Glomerular visceral epithelial cell (primary cell): ENCODE results near the gene PASK.

Source experiments
- DNase-seq: peaks from one replicate; pipeline ENCODE4 v3.0.0-alpha.2; 2016; ENCODE audit errors: extremely low spot score

Gene PASK

DNA sequence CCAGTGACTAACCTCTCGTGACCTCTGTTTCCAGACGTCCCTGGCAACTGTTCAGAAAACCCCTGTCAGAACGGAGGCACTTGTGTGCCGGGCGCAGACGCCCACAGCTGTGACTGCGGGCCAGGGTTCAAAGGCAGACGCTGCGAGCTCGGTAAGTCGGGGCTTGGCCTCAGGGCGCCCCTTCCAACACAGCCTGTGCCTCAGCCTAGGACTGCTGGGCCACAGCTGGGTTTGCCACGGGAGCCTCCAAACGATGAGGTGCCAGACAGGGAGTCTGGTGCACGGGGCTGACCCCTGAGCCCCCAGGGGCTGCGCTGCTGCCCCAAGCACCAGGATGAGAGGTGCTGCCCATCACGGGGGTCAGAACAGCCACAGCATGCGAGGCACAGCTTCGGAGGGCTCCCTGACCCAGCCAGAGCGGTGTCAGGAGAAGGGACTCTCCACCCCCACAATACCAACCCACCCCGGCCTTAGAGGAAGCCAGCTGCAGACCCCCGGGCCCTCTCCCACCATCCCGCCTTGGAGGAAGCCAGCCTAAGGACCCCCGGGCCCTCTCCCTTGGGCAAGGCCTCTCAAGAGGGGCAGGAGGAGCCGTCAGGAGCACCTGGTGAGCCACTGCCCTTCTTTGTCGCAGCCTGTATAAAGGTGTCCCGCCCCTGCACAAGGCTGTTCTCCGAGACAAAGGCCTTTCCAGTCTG is 67.5 kb downstream of the PASK start:
- DNase-seq = no peak

DNA sequence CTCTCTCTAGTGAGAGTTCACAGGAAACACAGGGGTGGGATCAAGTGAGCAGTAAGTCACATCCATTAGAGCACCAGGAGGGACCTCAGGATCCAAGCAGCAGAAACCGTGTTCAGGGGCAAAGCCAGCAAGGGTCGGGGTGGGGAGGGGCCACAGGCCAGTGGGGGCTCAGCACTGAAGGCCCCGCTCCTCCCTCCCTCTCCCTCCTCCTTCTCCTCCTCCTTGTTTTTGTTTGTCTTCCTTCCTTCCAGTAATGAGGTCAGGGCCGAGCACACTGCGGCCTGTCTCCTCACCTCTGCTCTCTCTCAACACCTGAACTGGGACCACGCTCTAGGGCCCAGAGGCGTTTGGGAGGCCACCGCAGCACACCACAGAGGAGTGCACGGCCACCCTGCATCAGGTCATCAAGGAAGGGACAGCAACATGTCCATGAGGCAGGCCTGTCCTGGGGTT is 68.1 kb downstream of the PASK start:
- DNase-seq = no peak

DNA sequence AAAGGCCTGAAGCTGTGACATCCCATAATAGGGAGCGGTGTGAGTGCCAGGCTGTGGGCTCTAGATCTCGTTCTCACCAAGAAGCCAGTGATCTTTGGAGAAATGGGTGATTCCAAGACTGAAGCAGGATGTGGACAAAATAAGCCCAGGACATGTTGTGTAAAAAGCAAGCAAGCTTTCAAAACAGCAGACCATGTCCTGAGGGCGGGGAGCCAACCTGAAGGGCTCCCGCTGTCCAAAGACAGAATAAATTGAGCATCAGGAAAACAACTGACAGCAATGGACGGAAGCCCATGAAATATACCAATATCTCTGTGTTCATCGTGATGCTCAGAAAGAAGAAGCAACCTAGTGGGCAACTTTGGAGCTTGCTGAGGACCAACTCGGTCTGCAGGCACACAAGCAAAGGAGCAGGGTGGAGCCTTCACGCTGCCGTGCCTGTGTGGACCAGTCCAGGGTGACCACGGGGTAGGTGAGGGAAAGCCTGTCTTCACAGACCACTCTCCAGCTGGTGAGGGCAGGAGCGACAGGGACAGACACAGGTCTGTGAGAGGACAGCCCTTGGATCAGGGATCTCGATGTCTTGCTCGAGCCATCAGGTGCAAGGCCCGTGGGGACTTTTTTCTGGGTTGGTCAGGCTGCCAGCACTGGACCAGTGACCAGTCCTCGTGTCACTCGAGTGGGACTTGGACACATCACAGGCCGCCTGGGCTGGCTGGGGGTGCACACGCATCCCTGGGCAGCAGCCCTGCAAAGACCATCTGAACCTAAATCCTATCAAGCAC is 68.7 kb downstream of the PASK start:
- DNase-seq = no peak

DNA sequence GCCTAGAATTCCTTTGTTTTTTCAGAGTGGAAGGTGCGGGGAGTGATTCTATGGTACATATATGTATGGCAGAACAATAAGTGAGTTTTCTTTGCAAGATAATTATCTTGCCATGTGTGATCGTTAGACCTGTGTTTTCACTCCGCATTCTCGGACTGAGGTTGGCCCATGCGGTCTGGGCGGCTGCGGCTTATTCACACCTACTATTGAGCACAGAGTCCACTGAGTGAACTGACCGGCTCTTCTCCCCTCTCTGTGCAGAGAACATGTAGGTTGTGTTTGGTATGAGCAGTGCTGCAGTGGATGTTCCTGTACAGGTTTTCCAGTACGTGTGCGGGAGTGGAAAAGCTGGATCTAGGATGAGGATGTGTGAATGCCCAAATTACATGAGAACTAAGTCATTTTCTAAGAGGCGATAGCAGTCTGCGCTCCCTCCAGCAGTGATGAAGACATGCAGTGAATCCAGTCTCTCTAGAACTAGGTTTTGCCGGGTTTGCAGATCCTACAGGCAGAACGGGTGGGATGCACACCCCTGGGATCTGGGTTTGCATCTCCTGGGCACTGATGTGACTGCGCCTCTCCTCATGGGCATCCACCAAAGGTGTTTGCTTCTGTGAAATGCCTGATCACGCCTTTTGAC is 74.3 kb downstream of the PASK start:
- DNase-seq = no peak

DNA sequence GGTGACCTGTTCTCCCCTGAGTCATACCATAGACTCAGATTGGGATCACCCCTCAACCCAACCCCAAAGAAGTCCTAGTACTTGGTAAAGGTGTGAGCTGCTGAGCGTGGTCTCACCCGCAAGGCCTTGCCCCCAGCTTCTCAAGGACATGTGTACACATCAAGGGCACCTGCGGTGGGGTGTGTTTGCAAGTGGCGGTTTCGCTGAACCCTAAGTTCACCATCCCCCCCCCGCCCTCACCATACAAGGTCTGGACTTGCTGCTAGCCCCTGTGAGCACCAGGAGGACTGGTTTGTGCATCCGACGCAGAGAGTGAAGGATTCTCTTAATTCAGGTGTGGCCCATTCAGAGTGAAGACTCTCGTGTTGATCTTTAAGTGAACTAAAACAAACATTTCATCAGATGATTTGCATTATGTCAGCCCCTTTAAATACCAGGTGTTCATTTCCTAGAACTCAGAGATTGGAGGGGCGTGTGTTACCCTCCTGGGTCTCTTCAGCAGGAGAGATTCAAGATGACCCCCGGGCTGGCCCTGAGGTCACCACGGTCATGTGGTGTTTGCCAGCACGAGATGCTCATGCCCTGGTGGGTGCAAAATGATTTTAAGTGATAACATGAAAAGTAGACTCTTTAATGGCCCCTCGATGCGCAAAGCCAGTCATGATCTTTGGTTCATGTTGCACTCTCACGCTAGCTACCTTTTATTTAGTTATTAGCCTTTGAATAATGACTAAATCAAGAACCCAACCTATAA is 75.0 kb downstream of the PASK start:
- no peak for DNase-seq

DNA sequence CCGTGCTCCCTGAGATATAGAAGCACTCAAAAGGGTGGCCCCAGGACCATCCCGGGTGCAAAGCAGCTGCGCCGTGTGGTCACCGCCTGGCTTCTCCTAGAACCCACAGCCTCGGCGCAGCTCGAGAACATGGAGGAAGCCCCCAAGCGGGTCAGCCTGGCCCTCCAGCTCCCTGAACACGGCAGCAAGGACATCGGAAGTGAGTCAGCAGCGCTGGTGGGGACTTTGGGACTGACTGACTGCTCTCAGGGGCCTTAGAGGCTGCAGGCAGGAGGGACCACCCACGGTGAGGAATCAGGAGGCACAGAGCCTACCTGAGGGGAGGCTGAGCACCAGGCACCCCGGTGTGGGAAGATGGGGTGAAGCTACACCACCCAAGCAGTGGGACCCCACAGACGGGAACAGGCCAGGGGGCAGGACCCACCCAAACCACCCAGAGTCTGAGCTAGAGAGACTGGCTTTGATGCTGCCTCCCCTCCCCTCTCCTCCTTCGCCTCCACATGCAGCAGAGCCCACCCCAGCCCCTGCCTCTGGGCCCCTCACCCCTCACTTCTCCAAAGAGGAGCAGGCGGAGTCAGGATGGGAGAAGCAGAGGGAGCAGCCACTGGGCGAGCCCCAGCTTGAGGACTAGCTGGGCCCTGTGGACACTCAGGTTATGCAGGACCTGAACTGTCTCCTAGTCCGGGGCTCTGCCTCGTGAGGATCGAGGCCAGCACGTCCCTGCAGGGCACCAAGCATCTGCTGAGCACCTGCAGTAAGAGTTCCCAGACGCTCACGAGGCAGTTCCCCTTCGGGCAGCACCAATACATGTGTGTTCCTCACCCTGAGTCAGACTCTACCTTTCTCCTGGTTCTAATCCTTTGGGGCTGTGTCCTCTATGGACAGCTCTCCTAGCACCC is 75.9 kb downstream of the PASK start:
- no peak for DNase-seq

DNA sequence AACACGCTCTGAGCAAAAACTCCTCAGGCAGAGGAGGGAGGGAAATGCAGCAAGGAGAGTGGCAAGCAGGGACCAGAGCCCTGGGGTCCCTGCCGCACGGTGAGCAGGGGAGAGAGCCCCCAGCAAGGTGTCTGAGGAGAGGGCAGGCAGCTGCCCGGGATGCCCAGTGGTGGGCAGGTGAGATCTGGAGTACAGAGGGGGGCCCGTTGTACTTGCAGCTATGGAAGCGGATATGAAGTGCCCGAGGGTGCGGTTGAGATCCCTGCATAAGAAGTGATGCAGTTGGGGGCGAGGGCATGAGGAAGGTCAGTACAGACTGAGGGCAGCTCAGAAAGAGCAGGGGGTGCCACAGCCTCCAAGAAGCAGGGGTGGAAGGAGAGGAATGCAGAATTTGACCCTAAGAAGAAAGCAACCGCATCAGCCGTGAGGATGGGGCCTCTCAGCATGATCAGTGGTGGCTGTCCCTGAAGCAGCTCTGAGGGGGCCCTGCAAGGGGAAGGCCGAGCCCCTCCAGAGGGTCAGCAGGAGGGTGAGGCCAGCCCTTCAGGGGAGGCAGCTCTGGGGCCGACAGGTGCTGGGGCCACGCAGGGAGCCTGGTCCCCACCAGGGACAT is 76.6 kb downstream of the PASK start:
- no peak for DNase-seq

DNA sequence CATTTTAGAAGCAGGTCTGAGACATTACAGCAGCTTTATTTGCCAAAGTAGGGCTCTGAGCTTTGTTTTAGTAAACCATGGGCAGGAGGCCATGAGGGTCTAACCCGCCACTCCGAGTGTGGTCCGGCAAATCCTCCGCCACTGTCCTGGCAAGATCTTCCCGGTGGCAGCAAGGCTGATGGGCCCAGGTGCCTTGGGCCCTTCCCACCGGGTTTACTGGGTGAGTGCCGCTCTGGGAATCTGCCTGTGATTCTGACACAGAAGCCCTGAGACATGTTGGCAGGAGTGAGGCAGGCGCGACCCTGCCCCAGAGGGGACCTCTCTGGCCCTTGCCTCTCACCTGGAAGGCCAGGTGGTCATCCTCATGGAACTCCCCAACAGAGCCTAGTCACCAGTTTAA is 77.1 kb downstream of the PASK start:
- DNase-seq = no peak

DNA sequence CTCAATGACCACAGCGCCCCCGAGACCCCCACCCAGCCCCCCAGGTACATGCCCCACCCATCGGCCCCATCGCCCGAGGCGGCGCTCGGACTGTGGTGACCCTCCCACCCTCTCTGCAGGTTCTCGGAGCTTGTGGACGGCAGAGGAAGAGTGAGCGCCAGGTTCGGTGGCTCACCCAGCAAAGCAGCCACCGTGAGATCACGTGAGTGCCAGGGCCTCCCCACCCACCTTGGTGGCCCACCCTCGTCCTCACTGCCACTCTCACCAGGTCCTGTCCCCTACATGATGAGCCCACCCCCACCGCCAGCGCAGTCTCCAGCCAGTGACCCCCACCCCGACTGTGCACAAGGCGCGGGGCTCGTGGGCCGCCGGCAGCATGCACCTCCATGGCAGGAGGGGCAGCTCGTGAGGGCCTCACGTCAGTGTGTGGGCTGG is 77.6 kb downstream of the PASK start:
- no peak for DNase-seq

DNA sequence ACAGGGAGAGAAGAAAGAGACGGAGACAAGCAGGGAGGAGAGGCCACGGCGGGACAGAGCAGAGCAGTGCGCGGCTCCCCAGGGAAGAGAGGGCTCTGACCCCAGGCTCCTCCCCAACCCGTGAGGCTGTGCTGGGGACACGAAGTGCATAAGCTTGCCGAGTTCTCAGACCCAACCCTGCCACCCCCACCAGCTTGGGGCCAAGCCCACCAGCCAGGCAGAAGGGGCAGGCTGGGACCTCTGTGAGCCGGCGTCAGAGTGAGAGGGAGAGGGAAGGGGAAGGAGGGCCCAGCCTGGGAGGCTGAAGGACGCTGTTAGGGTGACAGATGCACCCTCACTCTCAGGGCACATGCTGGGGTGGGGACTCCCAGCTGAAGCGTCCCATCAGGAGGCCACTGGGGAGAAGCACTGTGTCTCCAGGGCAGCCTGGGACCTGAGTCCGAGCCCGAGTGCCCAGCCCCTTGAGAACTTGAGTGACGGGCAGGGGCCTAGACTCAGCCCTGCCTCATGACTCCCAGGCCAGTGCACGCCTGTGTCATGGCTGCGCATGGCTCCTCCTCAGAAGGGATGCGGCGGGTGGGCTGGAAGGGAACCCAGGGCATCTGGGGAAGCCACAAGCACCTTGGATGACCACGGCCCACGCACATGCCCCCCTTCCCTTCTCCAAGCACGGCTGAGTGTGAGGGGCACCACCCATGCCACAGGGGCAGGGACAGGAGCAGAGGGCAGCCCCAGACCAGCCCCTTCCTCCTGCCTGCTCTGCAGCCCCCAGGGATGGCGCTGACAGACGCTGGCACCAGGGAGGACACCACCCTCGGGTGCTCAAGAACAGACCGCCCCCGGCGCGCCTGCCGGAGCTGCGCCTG is 78.2 kb downstream of the PASK start:
- no peak for DNase-seq

DNA sequence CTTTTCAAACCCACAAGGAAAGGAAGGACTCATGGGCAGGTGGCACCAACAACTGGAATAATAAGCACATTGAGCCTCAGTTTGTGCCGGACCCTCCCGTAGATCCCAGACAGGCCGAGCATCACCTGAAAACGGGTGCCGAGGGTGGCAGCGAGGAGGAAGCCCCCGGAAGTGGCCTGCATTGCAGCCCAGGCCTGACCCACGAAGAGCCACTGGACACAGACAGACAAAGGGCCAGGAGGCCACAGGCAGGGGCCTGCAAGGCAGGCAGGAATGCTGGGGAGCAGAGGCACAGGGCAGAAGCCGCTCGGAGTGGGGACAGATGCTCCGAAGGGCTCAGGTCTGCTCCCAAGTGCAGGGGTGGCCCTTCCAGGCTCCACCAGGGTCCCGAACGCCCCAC is 78.9 kb downstream of the PASK start:
- no peak for DNase-seq

DNA sequence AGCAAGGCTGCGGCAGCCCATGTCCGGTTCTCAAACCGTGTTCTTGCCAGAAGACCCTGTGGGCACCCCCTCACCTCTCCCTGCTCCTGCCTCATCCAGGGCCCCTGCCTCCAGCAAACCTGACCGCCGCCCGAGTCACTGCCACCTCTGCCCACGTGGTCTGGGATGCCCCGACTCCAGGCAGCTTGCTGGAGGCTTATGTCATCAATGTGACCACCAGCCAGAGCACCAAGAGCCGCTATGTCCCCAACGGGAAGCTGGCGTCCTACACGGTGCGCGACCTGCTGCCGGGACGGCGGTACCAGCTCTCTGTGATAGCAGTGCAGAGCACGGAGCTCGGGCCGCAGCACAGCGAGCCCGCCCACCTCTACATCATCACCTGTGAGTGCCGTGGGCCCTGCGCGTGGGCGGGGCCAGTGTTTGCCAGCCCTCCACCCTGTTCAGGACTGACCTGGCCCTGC is 79.4 kb downstream of the PASK start:
- DNase-seq = no peak

DNA sequence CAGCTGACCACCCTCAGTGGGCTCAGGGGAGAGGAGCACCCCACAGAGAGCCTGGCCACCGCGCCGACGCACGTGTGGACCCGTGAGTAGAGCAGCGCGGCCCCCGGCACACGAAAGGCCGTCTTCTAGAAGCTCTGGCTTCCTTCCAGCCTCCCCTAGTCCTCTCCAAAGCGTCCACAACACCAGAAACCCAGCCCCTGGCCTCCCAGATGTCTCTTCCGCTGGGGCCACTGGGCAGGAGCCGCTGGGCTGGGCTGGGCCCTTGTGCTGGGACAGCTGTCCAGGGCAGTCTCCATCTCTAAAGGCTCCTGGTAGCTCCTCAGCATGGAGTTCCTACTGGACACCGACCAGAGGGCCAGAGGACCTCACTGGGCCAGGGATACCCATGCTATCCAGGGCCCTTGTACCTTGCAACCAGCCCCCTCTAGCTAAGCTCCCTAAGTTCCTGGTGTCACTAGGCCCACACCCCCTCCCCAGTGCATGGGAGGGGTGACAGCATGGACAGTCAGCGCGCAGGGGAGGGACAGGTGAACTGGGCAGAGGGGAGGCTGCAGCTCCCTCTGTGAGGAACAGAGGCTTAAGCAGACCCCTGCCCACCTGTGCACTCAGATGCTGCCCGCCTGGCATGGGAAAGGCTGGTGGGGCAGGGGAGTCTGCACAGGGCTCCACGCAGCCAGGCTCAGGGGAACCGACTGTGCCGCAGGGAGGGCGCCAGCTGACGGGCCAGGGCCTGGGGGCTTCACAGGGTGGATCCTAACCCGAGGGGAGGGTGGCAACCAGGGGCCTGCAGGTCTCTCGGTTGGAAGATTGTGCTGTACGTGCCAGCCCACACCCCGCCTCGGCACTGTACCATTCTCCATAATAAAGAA is 80.1 kb downstream of the PASK start:
- DNase-seq = no peak

DNA sequence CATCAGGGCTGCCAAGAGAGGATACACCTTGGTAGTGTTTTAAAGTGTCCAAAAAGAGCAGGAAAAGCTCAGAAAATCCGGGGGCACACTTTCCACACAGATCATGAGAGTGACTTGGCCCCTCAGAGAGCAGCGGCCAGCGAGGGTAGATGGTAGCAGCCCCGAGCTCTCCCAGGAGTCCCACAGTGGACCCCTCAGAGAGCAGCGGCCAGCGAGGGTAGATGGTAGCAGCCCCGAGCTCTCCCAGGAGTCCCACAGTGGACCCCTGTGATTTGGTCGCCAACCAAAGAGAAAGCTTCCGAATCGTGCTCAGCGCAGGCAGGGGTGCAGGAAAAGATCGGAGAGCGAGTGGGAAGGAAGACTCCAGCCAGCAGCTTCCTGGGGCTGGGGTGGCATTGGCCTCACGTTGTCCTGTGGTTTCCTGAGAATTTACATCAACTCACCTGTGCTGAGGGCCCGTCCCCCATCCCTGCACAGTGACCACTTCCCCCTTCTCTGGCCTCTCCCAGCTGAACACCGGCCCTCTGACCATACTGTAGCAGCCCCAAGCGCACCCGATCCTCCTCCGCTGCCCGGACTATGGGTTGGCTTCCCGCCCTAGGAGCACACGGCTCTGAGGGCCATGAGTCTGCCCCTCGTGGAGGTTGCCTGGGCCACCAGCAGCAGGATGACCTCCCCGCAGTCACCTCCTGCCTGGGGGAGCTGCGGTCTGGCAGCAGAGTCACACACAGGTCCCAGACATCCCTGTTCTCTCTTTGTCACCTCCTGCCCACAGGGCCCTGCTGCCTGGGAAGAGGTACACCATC is 80.9 kb downstream of the PASK start:
- no peak for DNase-seq

DNA sequence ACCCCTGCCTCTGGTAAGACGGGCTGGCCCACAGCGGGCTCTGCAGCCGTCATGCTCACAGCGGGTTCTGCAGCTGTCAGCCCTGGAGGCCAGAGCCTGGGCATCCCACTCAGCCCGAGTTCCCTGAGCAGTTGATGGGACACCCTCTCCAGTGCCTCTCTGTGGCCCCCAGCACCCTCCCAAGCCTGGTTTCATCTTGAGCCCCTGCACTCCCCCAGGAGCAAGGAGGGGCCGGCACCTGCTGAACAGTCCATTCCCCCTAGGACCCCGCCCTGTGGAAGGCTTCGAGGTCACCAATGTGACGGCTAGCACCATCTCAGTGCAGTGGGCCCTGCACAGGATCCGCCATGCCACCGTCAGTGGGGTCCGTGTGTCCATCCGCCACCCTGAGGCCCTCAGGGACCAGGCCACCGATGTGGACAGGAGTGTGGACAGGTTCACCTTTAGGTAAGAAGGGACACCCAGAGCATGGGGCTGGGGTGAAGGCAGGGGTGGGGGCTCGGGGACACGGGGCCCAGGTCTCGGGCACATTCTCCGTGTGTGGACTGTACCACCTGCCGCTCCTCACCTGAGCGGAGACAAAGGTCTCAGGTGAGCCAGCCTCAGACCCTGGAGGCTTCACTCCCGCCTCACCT is 81.7 kb downstream of the PASK start:
- no peak for DNase-seq

DNA sequence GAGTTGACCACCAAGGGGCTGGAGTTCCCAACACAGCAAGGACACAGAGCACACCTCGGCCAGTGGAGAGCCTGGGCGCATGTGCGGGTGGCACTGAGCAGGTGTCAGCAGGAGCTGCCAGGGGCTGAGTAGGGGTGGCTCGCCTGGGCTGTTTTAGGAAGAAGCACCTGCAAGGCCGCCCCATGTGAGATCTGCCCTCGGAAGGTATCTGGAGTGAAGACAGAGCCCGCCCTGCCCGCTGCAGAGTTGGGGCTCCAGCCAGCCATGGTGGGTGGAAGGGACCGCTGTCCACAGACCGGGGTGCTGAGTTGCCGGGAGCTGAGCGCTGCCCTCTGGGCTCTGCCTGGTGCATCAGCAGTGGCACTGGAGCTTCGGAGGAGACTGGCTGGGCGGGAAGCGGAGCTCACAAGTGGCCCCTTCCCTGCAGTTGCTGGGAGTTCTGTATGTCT is 82.4 kb downstream of the PASK start:
- DNase-seq = peak; percentile 20
